NCI-H82 (cell line): ENCODE results near the gene SNX9.
A peak's percentile ranks its signal among the peaks of the same experiment; 100 is the strongest.

Source experiments
- DNase-seq: peaks from one replicate; lab custom pipeline; 2025; lab: John Stamatoyannopoulos, UW

Gene SNX9

GRCh38 chr6:157804448-157805327 is 18.4 kb upstream of the SNX9 start:
- no peak for DNase-seq

GRCh38 chr6:157806131-157806855 is 16.8 kb upstream of the SNX9 start:
- no peak for DNase-seq

GRCh38 chr6:157806856-157807215 is 16.2 kb upstream of the SNX9 start:
- DNase-seq, result no peak

- no peak for DNase-seq
Measured at GRCh38 chr6:157808405-157808950, 14.6 kb upstream of the SNX9 start.

- DNase-seq, result no peak
Measured at GRCh38 chr6:157809613-157810012, 13.4 kb upstream of the SNX9 start.

GRCh38 chr6:157811137-157811475 is 11.9 kb upstream of the SNX9 start:
- no peak for DNase-seq

- no peak for DNase-seq
Measured at GRCh38 chr6:157811476-157812173, 11.4 kb upstream of the SNX9 start.

- no peak for DNase-seq
Measured at GRCh38 chr6:157812425-157813171, 10.4 kb upstream of the SNX9 start.

GRCh38 chr6:157813191-157813590 is 9.9 kb upstream of the SNX9 start:
- DNase-seq, result no peak

GRCh38 chr6:157813750-157814455 is 9.1 kb upstream of the SNX9 start:
- DNase-seq, result no peak

- no peak for DNase-seq
Measured at GRCh38 chr6:157814883-157815282, 8.2 kb upstream of the SNX9 start.

GRCh38 chr6:157821342-157822033 is 1.6 kb upstream of the SNX9 start:
- no peak for DNase-seq

- DNase-seq, result no peak
Measured at GRCh38 chr6:157822245-157823000, 623 bp upstream of the SNX9 start.

- DNase-seq, result peak; percentile 65
Measured at GRCh38 chr6:157823528-157824370, 703 bp downstream of the SNX9 start.

- DNase-seq, result no peak
Measured at GRCh38 chr6:157825243-157825904, 2.3 kb downstream of the SNX9 start.

GRCh38 chr6:157830354-157831017 is 7.4 kb downstream of the SNX9 start:
- DNase-seq, result peak; percentile 76

GRCh38 chr6:157831018-157831369 is 7.9 kb downstream of the SNX9 start:
- peak; percentile 88 for DNase-seq
